Trophoblast cell (in vitro differentiated cells and primary cell): ENCODE results near the gene LBP.

Source experiments
- DNase-seq, 2 donors: peaks; one replicate each; pipeline ENCODE4 v3.0.0-alpha.2; 2016
- H2AFZ ChIP-seq: 2 replicates; pipeline ENCODE4 v1.6.1; 2013; ENCODE audit warnings: low read length, moderate library complexity, mild to moderate bottlenecking; ENCODE audit not compliant: insufficient read depth, poor library complexity
- H2AK5ac ChIP-seq: 2 replicates; pipeline ENCODE4 v1.6.1; 2013; ENCODE audit warnings: mild to moderate bottlenecking, low read length
- H2BK120ac ChIP-seq: 2 replicates; pipeline ENCODE4 v1.6.1; 2013; ENCODE audit warnings: low read length, mild to moderate bottlenecking, moderate library complexity; ENCODE audit not compliant: insufficient read depth, poor library complexity
- H2BK12ac ChIP-seq: 2 replicates; pipeline ENCODE4 v1.6.1; 2013; ENCODE audit warnings: mild to moderate bottlenecking, low read length, moderate library complexity
- H2BK5ac ChIP-seq: 2 replicates; pipeline ENCODE4 v1.6.1; 2013; ENCODE audit warnings: low read length, low read depth, moderate library complexity, mild to moderate bottlenecking; ENCODE audit not compliant: poor library complexity
- H3K14ac ChIP-seq: 2 replicates; pipeline ENCODE4 v1.6.1; 2013; ENCODE audit warnings: mild to moderate bottlenecking, low read length
- H3K18ac ChIP-seq: 2 replicates; pipeline ENCODE4 v1.6.1; 2013; ENCODE audit warnings: mild to moderate bottlenecking, low read length
- H3K23ac ChIP-seq: 2 replicates; pipeline ENCODE4 v1.6.1; 2013; ENCODE audit warnings: low read length
- H3K27ac ChIP-seq: 2 replicates; pipeline ENCODE4 v1.5.1; 2013; ENCODE audit warnings: low read depth, mild to moderate bottlenecking, inconsistent platforms, low read length, moderate library complexity
- H3K27me3 ChIP-seq: 2 replicates; pipeline ENCODE4 v1.6.1; 2013; ENCODE audit warnings: inconsistent platforms, mild to moderate bottlenecking, low read length, moderate library complexity; ENCODE audit not compliant: insufficient read depth
- H3K36me3 ChIP-seq, 2 experiments: 1 replicate in 1 of 2; 2 replicates in 1 of 2; pipeline ENCODE4 v1.6.1; 2013; ENCODE audit warnings: low read length in 2 of 2, mild to moderate bottlenecking in 2 of 2, moderate library complexity in 1 of 2; ENCODE audit not compliant: insufficient read depth in 2 of 2, control insufficient read depth in 1 of 2
- H3K4ac ChIP-seq: 2 replicates; pipeline ENCODE4 v1.6.1; 2013; ENCODE audit warnings: low read depth, mild to moderate bottlenecking, low read length, moderate library complexity
- H3K4me1 ChIP-seq, 2 experiments: 1 replicate in 1 of 2; 2 replicates in 1 of 2; pipeline ENCODE4 v1.6.1; 2013; ENCODE audit warnings: low read length in 2 of 2, mild to moderate bottlenecking in 2 of 2, moderate library complexity in 1 of 2; ENCODE audit not compliant: insufficient read depth in 2 of 2, control insufficient read depth in 1 of 2
- H3K4me2 ChIP-seq: 2 replicates; pipeline ENCODE4 v1.6.1; 2013; ENCODE audit warnings: inconsistent platforms, mild to moderate bottlenecking, low read length, moderate library complexity
- H3K4me3 ChIP-seq: 2 replicates; pipeline ENCODE4 v1.5.1; 2013; ENCODE audit warnings: mild to moderate bottlenecking, low read depth, low read length, inconsistent platforms
- H3K79me1 ChIP-seq: one replicate; pipeline ENCODE4 v1.6.1; 2013; ENCODE audit warnings: low read length
- H3K79me2 ChIP-seq: 2 replicates; pipeline ENCODE4 v1.6.1; 2013; ENCODE audit warnings: low read length, mild to moderate bottlenecking; ENCODE audit not compliant: control insufficient read depth, insufficient read depth, poor library complexity
- H3K9ac ChIP-seq: 2 replicates; pipeline ENCODE4 v1.6.1; 2013; ENCODE audit warnings: mild to moderate bottlenecking, low read length
- H3K9me3 ChIP-seq: 2 replicates; pipeline ENCODE4 v1.6.1; 2013; ENCODE audit warnings: low read depth, mild to moderate bottlenecking, control low read depth, inconsistent platforms, low read length; ENCODE audit not compliant: insufficient read depth
- H4K12ac ChIP-seq: 2 replicates; pipeline ENCODE4 v1.6.1; 2013; ENCODE audit warnings: low read depth, mild to moderate bottlenecking, low read length, moderate library complexity
- H4K8ac ChIP-seq: 2 replicates; pipeline ENCODE4 v1.6.1; 2013; ENCODE audit warnings: low read depth, mild to moderate bottlenecking, low read length, moderate library complexity
- H4K91ac ChIP-seq: one replicate; pipeline ENCODE4 v1.6.1; 2013; ENCODE audit warnings: low read depth, mild to moderate bottlenecking, low read length, moderate library complexity
- WGBS: extraction: QIAGEN DNeasy Blood & Tissue Kit; methylation state at CpG from one replicate; pipeline ENCODE4 v1.1.7; 2013; ENCODE audit warnings: missing lambda C conversion rate; ENCODE audit not compliant: insufficient read length, insufficient coverage; ENCODE audit errors: extremely low coverage; 5-methylcytosine and 5-hydroxymethylcytosine counted together

The LBP gene

GRCh38 chr20:38340693-38341092 lies 5.6 kb upstream of the LBP start:
- no CpG with 5 or more reads among the region's 6 CpGs for WGBS
- Histone ChIP-seq H2BK120ac (no peak overlapping the region), H3K79me2 (no peaks in the 10 kb centered on the region), H3K4me2 (no peak overlapping the region), H2AK5ac (no peak overlapping the region), H4K8ac (no peak overlapping the region), H2AFZ (no peak overlapping the region), H2BK5ac (no peak overlapping the region), H3K18ac (no peak overlapping the region), H3K23ac (no peak overlapping the region), H3K36me3 (no peaks in the 10 kb centered on the region), H3K4me3 (no peak overlapping the region), H3K14ac (no peak overlapping the region), H3K27ac (no peak overlapping the region), H4K12ac (no peak overlapping the region), H3K9me3 (peaks cover 4% of the 10 kb centered on the region), H3K4ac (no peak overlapping the region), H3K4me1 (no peaks in the 10 kb centered on the region), H4K91ac (no peak overlapping the region), H3K9ac (no peak overlapping the region), H3K27me3 (no peaks in the 10 kb centered on the region), H3K79me1 (no peaks in the 10 kb centered on the region), H2BK12ac (no peak overlapping the region)
- no peak for DNase-seq

GRCh38 chr20:38342216-38342615 lies 4.1 kb upstream of the LBP start:
- Histone ChIP-seq H3K36me3 (no peaks in the 10 kb centered on the region), H3K9me3 (peaks cover 4% of the 10 kb centered on the region), H3K79me2 (no peaks in the 10 kb centered on the region), H3K14ac (no peak overlapping the region), H3K4me2 (no peak overlapping the region), H3K27ac (no peak overlapping the region), H3K18ac (no peak overlapping the region), H4K8ac (no peak overlapping the region), H3K4ac (no peak overlapping the region), H4K91ac (no peak overlapping the region), H2AFZ (no peak overlapping the region), H2BK5ac (no peak overlapping the region), H2AK5ac (no peak overlapping the region), H3K4me3 (no peak overlapping the region), H3K4me1 (no peaks in the 10 kb centered on the region), H3K79me1 (no peaks in the 10 kb centered on the region), H2BK12ac (no peak overlapping the region), H3K27me3 (no peaks in the 10 kb centered on the region), H3K9ac (no peak overlapping the region), H3K23ac (no peak overlapping the region), H2BK120ac (no peak overlapping the region), H4K12ac (no peak overlapping the region)
- no peak for DNase-seq
- WGBS = no CpG with 5 or more reads among the region's 7 CpGs

DNA sequence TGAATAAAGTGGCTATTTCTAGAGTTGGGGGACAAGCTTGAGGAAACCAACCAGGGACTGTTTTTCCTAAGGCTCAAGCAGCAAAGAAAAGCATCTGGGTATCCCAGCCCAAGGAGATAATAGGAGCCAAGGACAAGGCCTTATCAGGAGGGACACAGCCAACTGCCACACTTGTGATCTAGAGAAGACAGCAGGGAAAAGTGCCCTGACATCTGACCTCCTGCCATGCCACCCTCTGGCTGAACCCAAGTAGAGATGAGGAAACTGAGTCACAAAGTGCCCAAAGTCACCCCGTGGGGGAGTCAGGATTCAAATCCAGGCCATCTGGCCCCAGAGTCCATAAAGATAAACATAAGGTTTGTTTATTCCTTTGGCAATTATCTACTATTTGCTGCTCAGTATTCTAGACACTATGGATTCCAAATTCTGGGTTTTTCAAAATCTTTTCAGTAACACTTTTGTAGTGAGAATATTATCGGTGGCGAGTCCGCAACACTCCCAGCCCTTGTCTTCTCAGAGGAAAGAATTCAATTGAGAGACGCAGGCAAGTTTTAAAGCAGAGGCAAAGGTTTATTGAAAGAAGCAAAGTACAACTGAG lies 3.5 kb upstream of the LBP start:
- no peak overlapping the region for H3K4me2 ChIP-seq
- H3K79me2 ChIP-seq = no peaks in the 10 kb centered on the region
- no peak for DNase-seq
- H3K18ac ChIP-seq = no peak overlapping the region
- H3K27ac ChIP-seq = no peak overlapping the region
- H3K9ac ChIP-seq = no peak overlapping the region
- no peak overlapping the region for H4K91ac ChIP-seq
- H2AFZ ChIP-seq = no peak overlapping the region
- no peaks in the 10 kb centered on the region for H3K27me3 ChIP-seq
- H4K12ac ChIP-seq = no peak overlapping the region
- no CpG with 5 or more reads among the region's 5 CpGs for WGBS
- no peaks in the 10 kb centered on the region for H3K79me1 ChIP-seq
- no peak overlapping the region for H2AK5ac ChIP-seq
- H3K4me3 ChIP-seq = no peak overlapping the region
- no peak overlapping the region for H4K8ac ChIP-seq
- H2BK12ac ChIP-seq = no peak overlapping the region
- H2BK5ac ChIP-seq = no peak overlapping the region
- H3K4me1 ChIP-seq = no peaks in the 10 kb centered on the region
- H3K23ac ChIP-seq = no peak overlapping the region
- no peak overlapping the region for H3K14ac ChIP-seq
- H3K4ac ChIP-seq = no peak overlapping the region
- H3K36me3 ChIP-seq = no peaks in the 10 kb centered on the region
- peaks cover 1% of the 10 kb centered on the region for H3K9me3 ChIP-seq
- H2BK120ac ChIP-seq = no peak overlapping the region

DNA sequence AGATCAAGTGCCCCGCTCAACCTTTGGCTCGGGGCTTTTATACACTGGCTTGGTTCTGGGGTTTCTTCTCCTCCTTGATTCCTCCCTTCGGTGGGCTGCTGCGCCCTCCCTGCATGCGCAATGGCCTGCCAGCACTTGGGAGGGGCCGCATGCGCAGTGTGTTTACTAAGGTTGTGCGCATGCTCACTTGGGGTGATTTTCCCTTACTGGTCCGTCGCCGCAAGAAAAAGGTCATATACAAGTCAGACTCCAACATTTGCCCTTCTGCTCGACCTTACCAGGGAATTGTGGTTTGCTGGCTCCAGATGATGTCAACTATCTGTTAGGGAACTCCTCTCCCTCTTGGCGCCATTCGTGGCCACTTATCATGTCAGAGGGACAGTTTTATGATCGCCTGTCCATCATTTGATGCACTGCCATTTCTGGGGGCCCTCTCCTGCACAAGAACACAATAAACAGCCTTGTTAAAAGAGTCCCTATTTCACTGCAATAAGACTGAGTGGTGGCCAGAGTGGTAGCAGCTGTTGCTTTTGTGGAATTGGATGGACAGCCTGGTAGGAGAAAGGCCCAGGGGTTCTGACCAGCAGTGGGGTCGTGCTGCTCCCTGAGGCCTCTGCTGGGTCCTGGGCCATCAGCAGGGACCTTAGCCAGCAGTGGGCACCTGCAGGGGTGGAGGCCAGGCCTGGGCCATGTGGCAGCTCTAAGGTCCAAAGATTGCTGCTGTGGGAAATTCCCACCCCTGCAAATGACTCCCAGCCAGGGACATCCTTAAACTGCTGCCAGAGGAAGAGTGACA lies 2.8 kb upstream of the LBP start:
- H3K36me3 ChIP-seq = no peaks in the 10 kb centered on the region
- H3K27me3 ChIP-seq = no peaks in the 10 kb centered on the region
- H3K79me1 ChIP-seq = no peaks in the 10 kb centered on the region
- no CpG with 5 or more reads among the region's 16 CpGs for WGBS
- H4K91ac ChIP-seq = no peak overlapping the region
- H3K23ac ChIP-seq = no peak overlapping the region
- no peak overlapping the region for H3K14ac ChIP-seq
- H3K4me3 ChIP-seq = no peak overlapping the region
- H3K4me1 ChIP-seq = no peaks in the 10 kb centered on the region
- no peak overlapping the region for H2AFZ ChIP-seq
- no peak overlapping the region for H3K27ac ChIP-seq
- no peak overlapping the region for H3K4me2 ChIP-seq
- no peak overlapping the region for H3K9ac ChIP-seq
- DNase-seq = peak in 1 of 2 donors; percentile 35
- H4K12ac ChIP-seq = no peak overlapping the region
- no peak overlapping the region for H4K8ac ChIP-seq
- no peak overlapping the region for H3K18ac ChIP-seq
- H2BK12ac ChIP-seq = no peak overlapping the region
- H2BK5ac ChIP-seq = no peak overlapping the region
- H3K9me3 ChIP-seq = no peaks in the 10 kb centered on the region
- H3K79me2 ChIP-seq = no peaks in the 10 kb centered on the region
- no peak overlapping the region for H3K4ac ChIP-seq
- H2AK5ac ChIP-seq = no peak overlapping the region
- no peak overlapping the region for H2BK120ac ChIP-seq
